Right cardiac atrium (tissue), 5 donors: ENCODE measurements around the gene CNOT3. TPM values are rescaled to one million over a fixed set of nuclear protein-coding genes. Genes with fewer than 3 reads are reported as not detected.
A peak's percentile ranks its signal among the peaks of the same experiment; 100 is the strongest.

ENCODE experiments used
- ATAC-seq, 2 donors: fragments of 200-7000 bp; cut with Tn5 transposase; one replicate each; pipeline versions ENCODE4 v1.8.0 to v1.9.1; 2020; ENCODE audit warnings: moderate library complexity in 2 of 2, mild to moderate bottlenecking in 1 of 2
- DNase-seq, 3 donors: peaks; one replicate each; pipeline ENCODE4 v3.0.0-alpha.2; 2020
- H3K27ac ChIP-seq: one replicate; pipeline ENCODE4 v1.5.1; 2013; ENCODE audit warnings: mild to moderate bottlenecking, low read length, control low read depth, moderate library complexity
- H3K27me3 ChIP-seq: one replicate; pipeline ENCODE4 v1.6.1; 2013; ENCODE audit not compliant: control insufficient read depth, insufficient read depth
- H3K4me1 ChIP-seq: one replicate; pipeline ENCODE4 v1.6.1; 2013; ENCODE audit warnings: low read length; ENCODE audit not compliant: control insufficient read depth, insufficient read depth
- H3K4me3 ChIP-seq: one replicate; pipeline ENCODE4 v1.5.1; 2013; ENCODE audit warnings: low read length, control low read depth
- H3K9me3 ChIP-seq: one replicate; pipeline ENCODE4 v1.6.1; 2013; ENCODE audit warnings: low read length; ENCODE audit not compliant: control insufficient read depth
- WGBS: extraction: QIAGEN DNeasy Blood & Tissue Kit; methylation state at CpG from one replicate; pipeline ENCODE4 v1.1.7; 2013; 5-methylcytosine and 5-hydroxymethylcytosine counted together
- intact Hi-C, 4 donors: fragments of 100-400 bp; cut with DNase I; formaldehyde crosslinking; loops; one replicate each; pipeline versions ENCODE4 v1.11.0 to v1.14.0; 2022 to 2023
- polyA plus RNA-seq: library from polyadenylated mRNA; stranded (reverse); fragments of 200-250 nt; gene quantifications from one replicate; pipeline ENCODE4 v1.2.3, GENCODE V29; 2013
- total RNA-seq, 4 donors: library from RNA; stranded (reverse); fragmentation: NEBNext Ultra II Directional; extraction: Animal tissue kit (Norgen Biotek cat#: 25700); gene quantifications; one replicate each; pipeline ENCODE4 v1.2.1, GENCODE V29; 2021
- donor health status: healthy with polysubstance abuse.
- donor health status: DM: no; HTN: yes; CAD: no.
- donor health status: DM: no; HTN: no; CAD: no.
- donor health status: DM: no; HTN: yes; CAD: no; lungs with severe emphysema.
- donor health status: DM: yes; HTN: yes; CAD: no.

The CNOT3 gene
- total and polyA plus RNA-seq, 5 donors: 18.2 to 26.5 (median 20.9) TPM

DNA sequence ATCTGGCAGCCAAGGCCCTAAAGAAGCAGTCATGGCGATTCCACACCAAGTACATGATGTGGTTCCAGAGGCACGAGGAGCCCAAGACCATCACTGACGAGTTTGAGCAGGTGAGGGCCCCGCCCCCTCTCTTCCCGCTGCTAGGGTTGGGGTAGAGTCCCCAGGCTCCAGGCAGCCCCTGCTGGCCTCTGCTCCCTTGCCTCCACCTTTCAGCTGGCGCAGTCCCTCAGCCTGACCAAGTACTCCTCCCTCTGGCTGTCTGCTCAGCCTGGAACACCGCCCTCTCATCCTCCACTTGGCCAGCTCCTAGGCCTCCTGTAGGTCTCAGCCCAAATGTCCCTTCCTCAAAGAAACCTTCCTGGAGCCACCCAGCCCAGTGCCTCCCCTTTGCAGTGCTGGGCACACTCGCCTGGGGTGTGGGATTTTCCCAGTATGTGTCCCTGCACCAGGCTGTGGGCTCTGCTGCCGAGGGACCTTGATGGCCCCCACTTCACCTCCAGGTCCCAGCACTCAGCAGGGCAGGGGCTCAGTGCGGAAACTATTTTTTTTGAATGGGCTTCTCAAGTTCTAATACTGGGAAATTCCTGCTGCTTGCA lies 16.3 kb downstream of the CNOT3 start:
- Histone ChIP-seq H3K4me1 (peaks cover 6% of the 10 kb centered on the region), H3K27me3 (no peaks in the 10 kb centered on the region), H3K4me3 (no peak overlapping the region), H3K27ac (no peak overlapping the region), H3K9me3 (no peaks in the 10 kb centered on the region)
- ATAC-seq: no peak
- intact Hi-C loops: no loop called here
- peak in 2 of 3 donors; percentile 56 to 69 for DNase-seq
- WGBS: 84% methylated on average over 10 of the region's 10 CpGs

DNA sequence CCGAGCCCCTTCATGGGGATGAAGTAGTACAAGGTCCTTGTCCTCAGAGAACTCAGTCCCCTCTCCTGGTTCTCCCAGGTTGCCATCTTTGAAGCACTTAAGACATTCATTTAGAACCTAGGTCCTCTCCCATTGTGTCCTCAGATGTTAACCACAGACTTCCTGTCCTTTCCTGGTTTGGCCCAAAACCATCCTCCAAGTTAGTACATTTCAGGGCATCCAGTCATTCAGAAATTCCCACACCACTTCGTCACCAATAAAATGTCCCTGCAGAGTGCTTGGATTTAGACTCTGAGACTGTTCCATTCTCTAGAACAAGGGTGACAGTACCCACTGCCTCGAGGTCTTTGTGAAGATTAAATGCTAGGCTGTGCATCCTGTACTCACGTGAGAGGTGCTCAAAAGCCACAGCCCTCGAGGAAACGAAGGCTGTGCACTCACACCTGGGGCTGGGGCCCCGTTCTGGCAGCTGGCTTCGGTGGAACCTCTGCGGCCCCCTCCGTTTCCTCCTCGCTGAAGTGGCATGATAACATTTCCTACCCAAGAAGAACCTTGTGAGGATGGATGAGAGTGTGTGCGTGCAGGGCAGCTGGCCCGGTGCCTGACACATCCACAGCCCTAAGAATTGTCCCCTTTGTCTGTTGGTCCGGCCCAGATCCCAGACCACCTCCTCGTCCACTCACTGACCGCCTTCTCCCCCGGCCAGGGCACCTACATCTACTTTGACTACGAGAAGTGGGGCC lies 17.2 kb downstream of the CNOT3 start:
- DNase-seq: peak in 1 of 3 donors; percentile 59
- Histone ChIP-seq H3K4me3 (no peak overlapping the region), H3K27ac (no peak overlapping the region)

DNA sequence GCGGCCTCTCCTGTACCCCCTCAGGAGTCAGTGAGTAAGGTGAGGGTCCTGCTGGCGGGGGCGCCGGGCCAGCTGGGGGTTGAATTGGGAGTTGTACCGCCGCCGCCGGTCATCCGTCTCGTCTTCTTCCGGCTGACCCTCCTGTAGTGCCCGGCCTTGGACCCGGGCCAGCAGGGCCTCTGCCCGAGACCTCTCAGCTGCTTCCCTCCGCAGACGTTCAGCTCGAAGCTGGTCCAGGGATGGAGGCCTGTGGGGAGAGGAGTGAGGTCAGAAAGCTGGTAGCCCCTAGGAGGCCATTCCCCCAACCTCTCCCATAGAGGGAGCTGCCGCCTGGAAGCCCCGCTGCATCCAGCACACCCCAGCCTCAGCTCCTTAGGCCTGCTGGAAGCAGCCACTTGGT lies 18.1 kb downstream of the CNOT3 start:
- Histone ChIP-seq H3K4me3 (no peak overlapping the region), H3K27me3 (no peaks in the 10 kb centered on the region), H3K27ac (no peak overlapping the region), H3K9me3 (no peaks in the 10 kb centered on the region), H3K4me1 (peaks cover 8% of the 10 kb centered on the region)
- DNase-seq (peak in 2 of 3 donors; percentile 59 to 72), ATAC-seq (no peak)
- intact Hi-C loops: no loop called here
- 66% methylated on average over 19 of the region's 19 CpGs for whole genome bisulfite sequencing

More for the DNA sequence above, 17.2 kb downstream of the CNOT3 start:
- WGBS: 62% methylated on average over 18 of the region's 18 CpGs
- Histone ChIP-seq H3K4me1 (peaks cover 8% of the 10 kb centered on the region), H3K27me3 (no peaks in the 10 kb centered on the region), H3K9me3 (no peaks in the 10 kb centered on the region)
- ATAC-seq: no peak
- intact Hi-C loops: no loop called here

DNA sequence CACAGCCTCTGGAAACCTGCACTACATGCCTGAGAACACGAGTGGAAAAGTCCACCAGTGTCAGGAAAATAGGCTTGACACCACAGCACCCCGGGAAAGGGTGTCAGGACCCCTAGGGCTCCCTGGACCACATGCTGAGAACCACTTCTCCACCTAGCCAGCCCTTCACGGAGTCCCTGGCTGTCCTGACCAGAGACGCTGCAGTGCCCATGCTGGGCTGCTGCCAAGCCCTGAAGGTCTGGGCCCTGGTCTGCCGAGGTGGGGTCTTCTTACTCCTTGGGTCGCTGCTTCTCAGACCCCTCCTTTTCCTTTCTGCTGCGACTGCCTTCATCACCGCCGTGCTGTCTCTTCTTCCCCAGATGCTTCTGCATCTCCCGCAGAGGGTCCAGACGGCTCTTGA lies 18.9 kb downstream of the CNOT3 start:
- 78% methylated on average over 11 of the region's 11 CpGs for WGBS
- H3K4me1 ChIP-seq: peaks cover 8% of the 10 kb centered on the region
- H3K27me3 ChIP-seq: no peaks in the 10 kb centered on the region
- ATAC-seq: no peak
- peak in 1 of 3 donors; percentile 32 for DNase-seq
- no peaks in the 10 kb centered on the region for H3K9me3 ChIP-seq
- H3K27ac ChIP-seq: no peak overlapping the region
- intact Hi-C loops: no loop called here
- H3K4me3 ChIP-seq: no peak overlapping the region

DNA sequence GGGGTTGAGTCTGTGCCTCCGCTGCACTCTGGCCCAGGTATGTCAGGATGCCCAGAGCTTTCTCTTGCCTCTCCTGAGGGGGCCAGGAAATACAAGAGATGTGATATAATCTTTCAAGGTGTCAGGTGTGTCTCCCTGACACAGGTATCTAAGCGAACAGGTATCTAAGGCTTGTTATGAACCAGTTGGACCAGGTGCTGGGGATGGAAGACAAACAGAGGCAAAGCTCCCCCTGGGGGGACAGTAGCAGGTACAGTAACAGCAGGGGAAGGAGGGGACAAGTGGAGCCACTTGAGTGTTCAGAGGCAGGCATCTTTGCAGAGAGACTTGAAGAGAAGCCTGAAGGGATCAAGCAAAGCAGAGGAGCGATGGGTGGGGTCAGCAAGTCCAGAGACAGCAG lies 19.4 kb downstream of the CNOT3 start:
- peaks cover 8% of the 10 kb centered on the region for H3K4me1 ChIP-seq
- DNase-seq (peak in 1 of 3 donors; percentile 7), ATAC-seq (no peak)
- intact Hi-C loops: no loop called here
- no peaks in the 10 kb centered on the region for H3K9me3 ChIP-seq
- WGBS: 94% methylated on average over 3 of the region's 3 CpGs
- H3K4me3 ChIP-seq: no peak overlapping the region
- no peak overlapping the region for H3K27ac ChIP-seq
- no peaks in the 10 kb centered on the region for H3K27me3 ChIP-seq

DNA sequence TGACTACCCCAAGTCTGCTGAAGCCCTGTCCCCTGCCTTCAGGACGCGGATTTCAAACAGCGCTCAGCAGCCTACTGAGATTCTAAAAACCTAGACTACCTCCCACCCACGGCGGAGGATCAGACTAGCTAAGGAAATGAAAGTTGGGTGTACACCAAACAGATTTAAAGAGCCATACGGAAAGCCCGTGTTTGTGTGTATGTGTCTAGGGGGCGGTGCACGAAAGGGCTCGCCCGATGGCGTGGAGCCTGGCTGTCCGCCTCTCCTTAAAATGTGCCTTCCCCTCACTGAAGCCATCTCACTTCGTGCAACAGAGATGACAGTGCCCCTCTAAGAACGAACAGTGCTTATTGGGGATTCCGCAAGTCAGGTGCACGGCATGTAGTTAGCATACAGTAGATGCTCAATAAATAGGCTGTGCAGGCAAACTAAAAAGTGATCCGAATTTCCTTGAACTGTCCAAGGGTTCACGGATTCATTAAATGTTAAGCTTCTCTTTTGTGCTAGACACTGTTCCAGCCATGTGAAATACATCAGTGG lies 21.3 kb downstream of the CNOT3 start:
- 11% methylated on average over 19 of the region's 19 CpGs for WGBS
- peak in 2 of 3 donors; percentile 47 to 48 for DNase-seq
- Histone ChIP-seq H3K4me3 (peak overlapping the region; percentile 56), H3K27me3 (no peaks in the 10 kb centered on the region), H3K9me3 (no peaks in the 10 kb centered on the region), H3K27ac (peak overlapping the region; percentile 97), H3K4me1 (peaks cover 8% of the 10 kb centered on the region)
- intact Hi-C loops: no loop called here
- ATAC-seq: no peak

DNA sequence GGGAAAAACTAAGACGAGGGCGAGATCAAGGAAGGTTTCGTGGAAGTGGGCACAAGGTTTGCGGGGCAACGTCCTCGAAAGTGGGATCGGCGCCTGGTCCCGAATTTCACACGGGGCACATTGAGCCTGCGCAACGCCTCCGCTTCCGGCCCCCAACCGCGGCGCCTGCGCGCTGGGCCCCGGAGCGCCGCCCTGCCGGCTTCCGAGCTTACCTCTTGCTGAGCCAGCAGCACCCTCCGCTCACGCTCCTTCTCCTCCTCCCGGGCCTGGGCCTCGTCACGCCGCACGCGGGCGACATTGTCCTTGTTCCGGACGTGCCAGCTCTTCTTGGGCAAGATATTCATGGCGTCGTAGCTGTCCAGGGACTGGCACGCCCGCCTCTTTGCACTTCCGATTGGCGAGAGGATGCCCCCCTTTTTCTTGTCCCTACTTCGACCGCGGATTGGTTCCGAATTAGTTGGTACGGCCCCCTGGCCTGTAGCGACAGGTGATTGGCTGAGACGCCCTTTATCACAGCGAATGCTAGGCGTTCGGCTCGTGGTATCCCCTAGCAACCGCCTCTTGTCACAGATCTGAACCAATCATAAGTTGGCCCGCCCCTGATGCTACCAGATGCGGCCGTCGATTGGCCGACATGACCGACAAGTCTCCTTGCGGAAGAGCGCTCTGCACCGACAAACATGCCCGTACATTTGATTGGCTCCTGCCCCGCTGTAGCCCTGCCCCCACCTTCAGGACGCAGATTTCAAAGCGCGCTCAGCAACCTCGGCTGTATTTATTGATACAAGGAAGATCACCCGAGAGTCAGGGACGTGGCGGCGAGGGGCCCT lies 22.0 kb downstream of the CNOT3 start, which contains the start of gene LENG1:
Gene LENG1, minus strand, starts transcription at position 370 of the 830 bp plus-strand sequence. Its CDS starts 26 bp downstream, at position 344.
- intact Hi-C loops: loop anchor here in 1 of 4 donors (10.0 kb wide), 1 partner anchor 75 kb away; no protein-coding TSS in a partner anchor
- peaks cover 8% of the 10 kb centered on the region for H3K4me1 ChIP-seq
- WGBS: under 1% methylated on average over 72 of the region's 72 CpGs

DNA sequence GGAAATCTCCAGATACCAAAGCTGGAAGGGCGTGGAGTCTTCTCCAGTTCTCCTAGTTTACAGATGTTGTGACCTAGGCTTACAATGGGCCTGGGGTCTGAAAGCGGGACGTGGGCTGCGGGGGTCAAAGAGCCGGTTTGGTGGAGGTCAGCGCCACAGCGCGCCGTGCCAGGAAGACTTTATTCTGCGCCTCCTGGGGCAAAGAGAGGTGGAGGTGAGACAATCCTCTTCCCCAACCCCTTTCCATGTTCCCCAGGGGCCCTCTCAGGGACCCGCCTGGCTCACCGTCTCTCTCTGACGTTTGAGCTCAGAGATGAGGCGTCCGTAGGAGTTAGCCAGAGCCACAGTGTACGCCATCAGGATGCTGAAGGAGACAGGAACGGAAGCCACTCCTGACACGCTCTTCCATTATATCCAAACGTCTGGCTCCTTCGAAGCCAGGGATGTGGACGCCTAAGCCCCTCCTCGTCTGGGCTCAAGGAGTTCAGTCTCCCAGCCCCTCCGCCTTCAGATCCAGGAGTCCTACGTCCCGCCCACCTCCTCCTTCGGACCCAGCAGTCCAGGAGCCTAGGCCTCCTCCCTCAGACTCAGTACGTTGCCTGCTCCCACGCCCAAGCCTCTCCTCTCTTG lies 22.7 kb downstream of the CNOT3 start:
- 2% methylated on average over 28 of the region's 28 CpGs for WGBS
- H3K27ac ChIP-seq: peak overlapping the region; percentile 48
- DNase-seq (peak in 1 of 3 donors; percentile 56), ATAC-seq (no peak)
- H3K9me3 ChIP-seq: no peaks in the 10 kb centered on the region
- intact Hi-C loops: loop anchor here in 1 of 4 donors (10.0 kb wide), 1 partner anchor 75 kb away; no protein-coding TSS in a partner anchor
- peak overlapping the region; percentile 46 for H3K4me3 ChIP-seq
- peaks cover 8% of the 10 kb centered on the region for H3K4me1 ChIP-seq
- H3K27me3 ChIP-seq: no peaks in the 10 kb centered on the region

More for the DNA sequence above, 22.0 kb downstream of the CNOT3 start, which contains the start of gene LENG1:
- H3K27me3 ChIP-seq: no peaks in the 10 kb centered on the region
- peak within 1 kb of the TSS; percentile 97 for H3K27ac ChIP-seq
- ATAC-seq (peak; percentile 96), DNase-seq (peak; percentile 99 to 100 (median 100))
- H3K4me3 ChIP-seq: peak within 1 kb of the TSS; percentile 56
- H3K9me3 ChIP-seq: no peaks in the 10 kb centered on the region

DNA sequence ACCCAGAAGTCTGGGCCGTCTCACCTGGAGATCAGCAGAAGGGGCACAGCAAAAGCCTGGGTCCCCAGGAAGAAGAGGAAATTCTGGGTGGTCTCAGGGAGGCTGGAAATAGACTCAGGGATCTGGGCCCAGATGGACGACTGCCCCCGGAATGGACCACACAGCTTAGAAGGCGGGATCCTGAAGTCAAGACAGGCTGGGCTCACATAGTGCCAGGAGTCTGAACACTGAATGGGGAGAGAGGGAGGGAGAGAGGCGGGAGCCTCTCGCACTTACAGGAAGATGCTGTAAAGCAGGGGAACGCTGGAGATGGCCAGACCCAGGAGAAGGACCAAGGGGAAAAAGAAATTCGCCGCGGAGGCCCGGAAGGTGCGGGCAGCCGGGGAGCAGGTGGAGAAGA lies 23.3 kb downstream of the CNOT3 start:
- intact Hi-C loops: loop anchor here in 1 of 4 donors (10.0 kb wide), 1 partner anchor 74 kb away; no protein-coding TSS in a partner anchor
- Histone ChIP-seq H3K27ac (no peak overlapping the region), H3K9me3 (no peaks in the 10 kb centered on the region), H3K27me3 (no peaks in the 10 kb centered on the region), H3K4me3 (no peak overlapping the region), H3K4me1 (peaks cover 8% of the 10 kb centered on the region)
- ATAC-seq (no peak), DNase-seq (peak in 1 of 3 donors; percentile 46)
- WGBS: 46% methylated on average over 13 of the region's 13 CpGs

DNA sequence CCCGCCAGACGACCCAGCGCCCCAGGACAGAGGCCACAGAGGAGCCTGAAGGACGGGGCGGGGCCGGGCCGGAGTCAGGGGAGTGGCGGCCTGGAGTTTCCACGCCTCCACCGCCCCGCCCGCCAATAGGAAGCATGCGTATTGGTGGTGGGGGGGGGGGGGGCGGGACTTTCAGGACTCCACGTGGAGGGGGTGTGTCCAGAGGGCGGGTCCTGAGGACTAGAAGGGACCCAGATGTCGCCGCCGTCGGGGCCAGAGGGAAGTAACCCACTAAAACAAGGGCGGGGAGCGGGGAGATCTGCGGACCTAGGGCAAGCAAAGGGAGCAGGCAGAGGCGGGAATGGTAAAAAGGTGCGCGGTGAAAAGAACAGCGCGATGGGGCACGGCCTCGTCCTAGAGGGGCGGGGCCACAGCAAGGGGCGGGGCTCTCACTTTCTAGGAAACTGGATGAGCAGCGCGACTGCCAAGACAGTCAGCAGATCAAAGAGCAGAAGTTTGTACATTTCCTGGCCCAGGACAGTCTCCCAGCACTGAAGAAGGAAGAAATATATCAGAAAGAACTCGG lies 24.8 kb downstream of the CNOT3 start:
- Histone ChIP-seq H3K27ac (no peak overlapping the region), H3K9me3 (no peaks in the 10 kb centered on the region), H3K4me1 (peaks cover 8% of the 10 kb centered on the region), H3K4me3 (peak overlapping the region; percentile 31), H3K27me3 (no peaks in the 10 kb centered on the region)
- ATAC-seq (peak; percentile 42 to 58), DNase-seq (peak; percentile 90 to 95 (median 94))
- 4% methylated on average over 35 of the region's 35 CpGs for WGBS
- intact Hi-C loops: loop anchor here in 1 of 4 donors (10.0 kb wide), 1 partner anchor 72 kb away; no protein-coding TSS in a partner anchor
